ENCODE data around the gene ANTXRL. TPM values are rescaled to one million over a fixed set of nuclear protein-coding genes. Genes with fewer than 3 reads are reported as not detected.
"Not testable (repeated sequence)": the region's sequence is repeated elsewhere in the genome, so short reads cannot be mapped to it uniquely, and the experiment has no call there.

The ANTXRL gene
- polyA plus RNA-seq, 5 donors: not detected

GRCh38 chr10:46254007-46254383, 32.8 kb upstream of the ANTXRL start:
- no peak for DNase-seq

GRCh38 chr10:46254467-46254866, 32.3 kb upstream of the ANTXRL start:
- no peak for DNase-seq

- not testable (repeated sequence) for DNase-seq
Measured at GRCh38 chr10:46255210-46255609, 31.6 kb upstream of the ANTXRL start.

- peak in 1 of 2 donors; percentile 27 for DNase-seq
Measured at GRCh38 chr10:46255801-46256747, 30.7 kb upstream of the ANTXRL start.

GRCh38 chr10:46257099-46257498, 29.7 kb upstream of the ANTXRL start:
- DNase-seq: no peak

- DNase-seq: not testable (repeated sequence)
Measured at GRCh38 chr10:46262906-46263560, 23.8 kb upstream of the ANTXRL start.

- no peak for DNase-seq
Measured at GRCh38 chr10:46263831-46264268, 22.9 kb upstream of the ANTXRL start.

GRCh38 chr10:46264336-46264735, 22.5 kb upstream of the ANTXRL start:
- DNase-seq: no peak

GRCh38 chr10:46264737-46265368, 21.9 kb upstream of the ANTXRL start:
- DNase-seq: no peak

GRCh38 chr10:46265566-46266305, 21.1 kb upstream of the ANTXRL start:
- DNase-seq: not testable (repeated sequence)

- DNase-seq: no peak
Measured at GRCh38 chr10:46266306-46266985, 20.4 kb upstream of the ANTXRL start.

- no peak for DNase-seq
Measured at GRCh38 chr10:46267132-46267985, 19.4 kb upstream of the ANTXRL start.

GRCh38 chr10:46268076-46268881, 18.5 kb upstream of the ANTXRL start:
- DNase-seq: no peak

GRCh38 chr10:46269554-46270053, 17.2 kb upstream of the ANTXRL start:
- not testable (repeated sequence) for DNase-seq

GRCh38 chr10:46270086-46270811, 16.5 kb upstream of the ANTXRL start:
- DNase-seq: no peak

- DNase-seq: not testable (repeated sequence)
Measured at GRCh38 chr10:46270963-46271530, 15.8 kb upstream of the ANTXRL start.

GRCh38 chr10:46271795-46272499, 14.8 kb upstream of the ANTXRL start:
- DNase-seq: not testable (repeated sequence)
